Keratinocyte (primary cell): ENCODE results near the gene PRMT1.

Experiments used
- CTCF ChIP-seq, 3 experiments: IDR thresholded peaks in 1 of 3; conservative IDR thresholded peaks in 1 of 3; optimal IDR thresholded peaks in 1 of 3; 2 replicates in 2 of 3; 3 replicates in 1 of 3; pipeline versions ENCODE3 to v1.5.1; 2011; ENCODE audit warnings: low read length in 3 of 3, mild to moderate bottlenecking in 3 of 3, moderate library complexity in 2 of 3, control low read depth in 1 of 3, inconsistent platforms in 1 of 3; ENCODE audit not compliant: insufficient read depth in 2 of 3; ENCODE audit errors: extremely low read depth in 1 of 3
- EZH2 ChIP-seq: IDR thresholded peaks from one replicate; pipeline ENCODE4 v1.6.1; 2012; ENCODE audit warnings: inconsistent platforms, mild to moderate bottlenecking, low read length, moderate library complexity

DNA sequence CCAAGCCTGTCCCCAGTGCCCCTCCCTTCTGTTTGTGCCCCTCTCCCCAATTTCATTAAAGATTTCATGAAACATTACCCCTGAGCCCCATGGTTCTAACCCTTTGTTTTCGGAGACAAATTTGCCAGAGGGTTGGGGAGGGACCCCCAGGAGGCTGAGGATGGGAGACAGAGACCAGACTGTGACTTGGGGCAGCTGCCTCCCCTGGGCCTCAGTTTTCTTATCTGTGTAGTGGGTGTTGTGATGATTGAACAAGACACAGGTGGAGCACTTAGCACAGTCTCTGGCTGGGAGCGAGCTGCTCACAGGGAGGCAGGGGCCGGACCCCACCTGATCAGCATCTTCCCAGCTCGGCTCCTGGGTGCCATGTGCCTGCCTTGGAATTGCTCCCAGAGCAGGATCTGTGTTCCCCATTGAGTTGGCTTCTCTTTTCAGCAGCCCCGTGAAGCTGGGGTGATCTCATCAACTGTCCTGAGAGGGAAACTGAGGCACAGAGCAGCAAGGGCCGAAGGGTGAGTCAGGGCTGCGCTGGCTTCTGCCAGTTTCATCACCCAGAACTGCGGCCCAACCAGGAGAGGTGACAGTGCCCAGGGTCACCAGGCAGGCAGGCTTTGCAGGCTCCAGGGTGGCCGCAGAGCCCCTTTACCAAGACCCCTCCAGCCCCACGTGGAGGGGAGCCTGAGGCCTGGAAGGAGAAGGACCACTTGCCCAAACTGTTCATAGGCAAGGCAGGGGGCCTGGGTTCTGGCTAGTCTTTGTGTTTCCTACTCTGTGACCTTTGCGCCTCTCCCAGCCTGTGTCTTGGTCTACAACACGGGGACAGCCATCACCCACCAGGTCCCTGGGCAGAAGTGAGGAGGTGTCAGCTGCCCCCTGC is 18.3 kb upstream of the PRMT1 start:
- TF ChIP-seq CTCF (optimal IDR thresholded peaks at IDR 0.05 in 1 of 3, IDR thresholded peaks at IDR 0.05 in 1 of 3, conservative IDR thresholded peaks at IDR 0.05 in 1 of 3; ENCODE audit: extremely low read depth in 1 of 3, insufficient read depth in 2 of 3, low read length in 3 of 3) (no peak), EZH2 (no peak)
